ENCODE measurements around the gene ZNRD2. TPM values are rescaled to one million over a fixed set of nuclear protein-coding genes. Genes with fewer than 3 reads are reported as not detected.

The ZNRD2 gene
- total RNA-seq, 2 experiments from 2014 or later, result 50.7 to 56.4 TPM

DNA sequence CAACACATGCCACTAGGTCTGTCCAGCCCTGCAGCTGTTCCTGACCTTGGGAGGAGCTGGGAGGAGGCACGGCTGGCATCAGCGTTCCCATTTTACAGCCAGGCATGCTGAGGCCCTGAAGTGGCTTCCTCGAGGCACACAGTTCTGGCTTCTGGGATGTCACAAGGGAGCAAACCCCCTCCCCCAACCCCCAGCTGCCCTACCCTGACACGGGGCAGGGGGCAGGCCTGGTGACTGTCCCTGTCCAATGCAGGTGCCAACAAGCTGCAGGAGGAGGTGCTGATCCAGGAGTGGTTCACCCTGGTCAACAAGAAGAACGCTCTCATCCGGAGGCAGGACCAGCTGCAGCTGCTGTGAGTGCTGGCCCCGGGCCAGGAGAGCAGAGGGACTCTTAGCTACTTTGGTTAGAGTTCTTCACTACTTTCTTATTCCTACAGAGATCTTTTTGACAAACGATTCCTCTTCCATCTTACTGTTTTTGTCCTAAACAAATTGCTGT, 20.0 kb downstream of the ZNRD2 start:
- H3K4me3 Mint-ChIP-seq, result no peak overlapping the region
- no peak overlapping the region for H3K27ac Mint-ChIP-seq
- H3K9me3 Mint-ChIP-seq (ENCODE audit: low read depth), result no peaks in the 10 kb centered on the region
- POLR2A ChIA-PET, result interaction anchor here (0.6 kb wide), 1 partner anchor 828 kb away, joined by 3 read pairs; no protein-coding TSS in a partner anchor
- no peaks in the 10 kb centered on the region for H3K27me3 Mint-ChIP-seq
- no peak for DNase-seq
- intact Hi-C loops (cut with DNase I, micrococcal nuclease), result no loop called here
- H3K36me3 Mint-ChIP-seq (ENCODE audit: low read depth), result peaks cover 27% of the 10 kb centered on the region
- peaks cover 40% of the 10 kb centered on the region for H3K4me1 Mint-ChIP-seq
- no peak for ATAC-seq
- CTCF ChIA-PET, result interaction anchor here (0.6 to 5.0 kb wide), 3 partner anchors 25 to 50 kb away, joined by 4 to 49 read pairs (median 6); no protein-coding TSS in a partner anchor

DNA sequence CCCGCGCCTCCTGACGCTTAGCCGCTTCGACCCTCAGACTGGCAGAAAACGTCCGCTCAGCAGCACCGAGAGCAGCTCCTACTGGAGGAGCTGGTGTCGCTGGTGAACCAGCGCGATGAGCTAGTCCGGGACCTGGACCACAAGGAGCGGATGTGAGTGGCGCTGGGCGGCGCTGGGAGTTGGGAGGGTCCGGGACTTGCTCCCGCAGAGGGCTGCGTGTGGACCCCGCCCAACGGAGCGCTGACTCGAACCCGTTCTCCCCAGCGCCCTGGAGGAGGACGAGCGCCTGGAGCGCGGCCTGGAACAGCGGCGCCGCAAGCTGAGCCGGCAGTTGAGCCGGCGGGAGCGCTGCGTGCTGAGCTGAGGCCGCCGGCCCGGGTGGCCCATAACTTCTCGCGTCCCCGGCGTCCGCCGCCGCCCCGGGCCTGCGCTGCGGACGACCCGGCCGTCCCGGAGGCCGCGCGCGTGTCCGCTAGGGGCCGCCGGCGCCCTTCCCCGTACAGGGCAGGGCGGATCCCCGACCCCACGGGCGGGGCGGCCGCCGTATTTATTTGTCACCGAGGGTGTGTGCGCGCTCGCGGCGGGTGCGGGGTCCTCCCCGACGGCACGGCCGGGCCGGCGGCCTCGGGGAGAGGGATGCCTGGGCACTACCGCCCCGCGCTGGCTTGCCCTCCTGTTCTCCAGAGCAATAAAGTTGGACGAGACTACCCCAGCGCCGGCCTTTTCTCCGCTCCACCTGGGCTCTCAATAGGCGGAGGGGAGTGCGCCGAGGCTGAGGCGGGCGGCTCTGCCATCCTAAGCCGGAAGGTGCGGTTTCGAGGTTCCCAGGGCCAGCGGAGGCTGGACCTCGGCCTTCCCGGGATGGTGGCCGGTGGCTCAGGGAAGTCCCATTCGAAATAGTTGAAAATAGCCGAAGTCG, 21.9 kb downstream of the ZNRD2 start:
- ATAC-seq, result no peak
- Mint-ChIP-seq H3K9me3 (ENCODE audit: low read depth) (no peaks in the 10 kb centered on the region), H3K4me1 (peaks cover 33% of the 10 kb centered on the region), H3K36me3 (ENCODE audit: low read depth) (peaks cover 18% of the 10 kb centered on the region), H3K27ac (no peak overlapping the region), H3K27me3 (no peaks in the 10 kb centered on the region), H3K4me3 (no peak overlapping the region)
- intact Hi-C loops (cut with DNase I, micrococcal nuclease), result no loop called here
- POLR2A ChIA-PET, result no interaction called here
- DNase-seq, result no peak
- CTCF ChIA-PET, result interaction anchor here (0.7 to 2.4 kb wide), 8 partner anchors 8 to 51 kb away, joined by 3 to 13 read pairs (median 4); partner anchors contain the start of genes EHBP1L1, PCNX3 and ZNRD2

DNA sequence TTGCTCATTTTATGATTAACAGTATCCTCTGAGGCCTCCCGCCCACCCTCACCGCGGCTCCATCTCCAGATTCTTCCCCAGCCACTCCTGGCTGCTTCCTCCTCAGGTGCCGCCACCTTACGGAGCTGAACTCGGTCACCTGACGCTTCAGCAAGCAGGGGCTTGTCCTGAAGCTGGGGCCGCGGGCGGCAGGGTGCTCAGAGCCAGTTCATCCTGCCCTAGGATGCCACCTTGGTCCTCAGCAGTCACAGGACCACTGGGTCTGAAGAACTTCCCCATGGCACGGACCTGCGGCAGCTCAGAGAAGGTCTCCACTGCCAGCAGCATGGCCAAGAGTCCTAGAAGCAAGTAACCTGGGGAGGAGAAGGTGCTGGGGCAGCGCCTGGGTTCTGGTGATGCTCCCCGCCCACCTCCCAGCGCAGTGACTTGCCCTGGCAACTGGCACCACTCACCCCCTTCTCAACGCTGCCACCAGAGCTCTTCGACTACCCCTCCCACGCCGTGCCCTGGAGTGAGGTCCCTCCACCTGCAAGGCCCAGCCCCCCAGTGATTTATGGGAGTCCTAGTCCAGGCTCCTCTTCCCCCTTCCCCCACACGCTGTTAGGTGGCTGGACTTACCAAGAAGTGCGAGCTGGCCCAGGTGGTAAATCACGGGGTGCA, 22.7 kb downstream of the ZNRD2 start:
- ChIA-PET POLR2A (interaction anchor here (0.7 to 1.4 kb wide), 4 partner anchors 8 to 206 kb away, joined by 3 to 4 read pairs (median 3); partner anchors contain the start of gene FAM89B), CTCF (interaction anchor here (0.6 to 2.4 kb wide), 12 partner anchors 8 to 258 kb away, joined by 3 to 13 read pairs (median 4); partner anchors contain the start of genes EHBP1L1, PCNX3 and ZNRD2)
- H3K4me3 Mint-ChIP-seq, result no peak overlapping the region

DNA sequence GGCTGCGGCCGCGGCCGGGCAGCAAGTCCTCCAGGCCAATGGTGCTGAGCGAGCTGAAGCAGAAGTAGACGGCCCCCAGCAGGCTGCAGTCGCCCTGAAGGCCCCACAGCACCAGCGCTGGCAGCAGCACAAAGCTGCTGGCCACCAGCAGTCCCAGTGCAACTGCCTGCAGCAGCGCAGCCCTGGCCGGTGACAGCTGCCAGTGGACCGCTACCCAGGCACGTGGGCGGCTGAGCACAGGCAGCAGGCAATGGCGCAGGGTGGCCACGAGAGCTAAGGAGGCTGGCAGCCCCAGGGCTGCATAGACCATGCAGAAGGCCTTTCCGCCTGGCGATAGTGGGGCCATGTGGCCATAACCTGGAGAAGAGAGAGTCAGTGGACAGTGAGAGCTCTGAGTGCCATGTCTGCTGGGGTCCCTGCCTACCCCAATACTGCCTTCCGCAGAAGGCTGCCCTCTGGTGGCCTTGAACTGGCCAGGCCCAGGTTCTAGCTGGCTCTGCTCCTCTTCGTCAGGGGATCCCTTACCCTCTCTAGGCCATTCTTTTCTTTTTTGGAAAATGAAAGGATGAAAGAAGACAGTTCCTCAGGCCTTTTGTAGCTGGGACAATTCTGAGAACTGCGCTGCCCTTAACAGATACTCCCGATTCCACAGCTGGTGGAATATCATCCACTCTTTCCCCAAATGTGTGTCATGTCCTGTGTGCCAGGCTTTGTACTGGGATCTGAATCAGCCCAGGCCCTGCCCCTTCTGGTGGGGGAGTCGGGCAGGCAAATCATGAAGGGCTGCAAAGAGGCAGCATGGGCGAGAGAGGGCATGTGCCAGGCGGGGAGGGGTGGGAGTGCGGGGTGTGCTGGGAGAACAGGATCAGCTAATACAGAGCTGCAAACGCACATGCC, 23.5 kb downstream of the ZNRD2 start:
- DNase-seq (peak; percentile 66), ATAC-seq (peak; percentile 39)
- ChIA-PET POLR2A (interaction anchor here (0.6 to 1.4 kb wide), 5 partner anchors 8 to 264 kb away, joined by 3 to 4 read pairs (median 3); partner anchors contain the start of genes CFL1 and FAM89B), CTCF (interaction anchor here (0.6 to 2.4 kb wide), 19 partner anchors 9 to 380 kb away, joined by 3 to 13 read pairs (median 4); partner anchors contain the start of genes EHBP1L1, FAM89B, PCNX3 and ZNRD2)
- Mint-ChIP-seq H3K27ac (no peak overlapping the region), H3K4me1 (peaks cover 17% of the 10 kb centered on the region), H3K36me3 (ENCODE audit: low read depth) (peaks cover 10% of the 10 kb centered on the region), H3K4me3 (no peak overlapping the region), H3K27me3 (no peaks in the 10 kb centered on the region), H3K9me3 (ENCODE audit: low read depth) (no peaks in the 10 kb centered on the region)
- intact Hi-C loops (cut with DNase I, micrococcal nuclease), result loop anchor here in 1 of 2 experiments (2.0 kb wide), 1 partner anchor 19 kb away; no protein-coding TSS in a partner anchor

More for the DNA sequence above, 22.7 kb downstream of the ZNRD2 start:
- Mint-ChIP-seq H3K4me1 (peaks cover 25% of the 10 kb centered on the region), H3K27me3 (no peaks in the 10 kb centered on the region), H3K36me3 (ENCODE audit: low read depth) (peaks cover 12% of the 10 kb centered on the region), H3K9me3 (ENCODE audit: low read depth) (no peaks in the 10 kb centered on the region), H3K27ac (no peak overlapping the region)
- DNase-seq (no peak), ATAC-seq (no peak)
- intact Hi-C loops (cut with DNase I, micrococcal nuclease), result no loop called here

DNA sequence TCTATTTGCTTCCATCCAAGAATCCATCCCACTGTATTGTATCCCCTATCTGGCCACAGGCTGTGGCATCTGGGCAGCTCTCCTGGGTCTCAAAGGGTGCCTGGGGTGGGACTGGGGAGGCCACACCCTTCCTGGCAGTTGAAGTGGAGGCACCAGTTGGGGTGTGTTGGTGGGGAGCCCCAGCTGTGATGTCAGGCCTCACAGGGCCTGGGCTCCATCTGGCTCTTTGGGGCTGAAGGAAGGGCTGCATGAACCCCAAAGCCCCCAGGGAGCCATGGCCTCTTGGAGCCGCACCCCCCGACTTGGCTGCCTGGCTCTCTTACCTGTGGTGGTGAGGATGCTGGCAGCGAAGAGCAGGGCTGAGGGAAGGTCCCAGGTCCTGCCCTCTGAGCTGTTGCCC, 24.9 kb downstream of the ZNRD2 start:
- ATAC-seq (peak; percentile 10), DNase-seq (no peak)
- Mint-ChIP-seq H3K36me3 (ENCODE audit: low read depth) (peaks cover 15% of the 10 kb centered on the region), H3K27me3 (no peaks in the 10 kb centered on the region), H3K27ac (no peak overlapping the region), H3K4me3 (no peak overlapping the region), H3K4me1 (peaks cover 9% of the 10 kb centered on the region), H3K9me3 (ENCODE audit: low read depth) (no peaks in the 10 kb centered on the region)
- CTCF ChIA-PET, result interaction anchor here (0.6 to 1.7 kb wide), 5 partner anchors 24 to 318 kb away, joined by 3 to 7 read pairs (median 3); partner anchors contain the start of gene ZNRD2
- intact Hi-C loops (cut with DNase I, micrococcal nuclease), result loop anchor here in 1 of 2 experiments (2.0 kb wide), 1 partner anchor 18 kb away; no protein-coding TSS in a partner anchor
- POLR2A ChIA-PET, result no interaction called here

- POLR2A ChIA-PET, result no interaction called here
- intact Hi-C loops (cut with DNase I, micrococcal nuclease), result loop anchor here in 1 of 2 experiments (2.0 kb wide), 1 partner anchor 17 kb away; no protein-coding TSS in a partner anchor
- no peak for ATAC-seq
Observed at GRCh38 chr11:65595543-65596281, 25.4 kb downstream of the ZNRD2 start, which contains the start of gene KCNK7. Gene KCNK7 (minus strand): TSS chr11:65595800. CDS start chr11:65595772, 28 bp downstream.

GRCh38 chr11:65596520-65596919, 26.2 kb downstream of the ZNRD2 start:
- intact Hi-C loops (cut with DNase I, micrococcal nuclease), result no loop called here
- H3K27ac Mint-ChIP-seq, result no peak overlapping the region
- H3K4me1 Mint-ChIP-seq, result peaks cover 9% of the 10 kb centered on the region
- DNase-seq, result no peak
- H3K4me3 Mint-ChIP-seq, result no peak overlapping the region
- H3K36me3 Mint-ChIP-seq (ENCODE audit: low read depth), result peaks cover 10% of the 10 kb centered on the region
- CTCF ChIA-PET, result no interaction called here
- POLR2A ChIA-PET, result no interaction called here
- ATAC-seq, result no peak
- no peaks in the 10 kb centered on the region for H3K27me3 Mint-ChIP-seq
- no peaks in the 10 kb centered on the region for H3K9me3 Mint-ChIP-seq (ENCODE audit: low read depth)

More at GRCh38 chr11:65595543-65596281, 25.4 kb downstream of the ZNRD2 start, which contains the start of gene KCNK7:
- H3K9me3 Mint-ChIP-seq (ENCODE audit: low read depth), result no peaks in the 10 kb centered on the region
- no peak within 1 kb of the TSS for H3K4me3 Mint-ChIP-seq
- no peak within 1 kb of the TSS for H3K27ac Mint-ChIP-seq
- H3K27me3 Mint-ChIP-seq, result no peaks in the 10 kb centered on the region
- H3K36me3 Mint-ChIP-seq (ENCODE audit: low read depth), result peaks cover 10% of the 10 kb centered on the region
- no peak for DNase-seq
- H3K4me1 Mint-ChIP-seq, result peaks cover 9% of the 10 kb centered on the region
- CTCF ChIA-PET, result interaction anchor here (0.6 to 1.6 kb wide), 3 partner anchors 55 to 317 kb away, joined by 3 to 5 read pairs (median 3); no protein-coding TSS in a partner anchor

- CTCF ChIA-PET, result interaction anchor here (0.7 to 1.2 kb wide), 2 partner anchors 12 to 15 kb away, joined by 3 to 4 read pairs; no protein-coding TSS in a partner anchor
- POLR2A ChIA-PET, result no interaction called here
- Mint-ChIP-seq H3K9me3 (ENCODE audit: low read depth) (no peaks in the 10 kb centered on the region), H3K4me1 (peaks cover 9% of the 10 kb centered on the region), H3K36me3 (ENCODE audit: low read depth) (peaks cover 9% of the 10 kb centered on the region), H3K27me3 (no peaks in the 10 kb centered on the region), H3K4me3 (no peak overlapping the region), H3K27ac (no peak overlapping the region)
- DNase-seq, result no peak
- no peak for ATAC-seq
- intact Hi-C loops (cut with DNase I, micrococcal nuclease), result no loop called here
Observed at GRCh38 chr11:65598258-65598699, 28.0 kb downstream of the ZNRD2 start.

- ChIA-PET POLR2A (no interaction called here), CTCF (no interaction called here)
- peaks cover 15% of the 10 kb centered on the region for H3K36me3 Mint-ChIP-seq (ENCODE audit: low read depth)
- H3K9me3 Mint-ChIP-seq (ENCODE audit: low read depth), result no peaks in the 10 kb centered on the region
- DNase-seq, result no peak
- intact Hi-C loops (cut with DNase I, micrococcal nuclease), result no loop called here
- H3K4me1 Mint-ChIP-seq, result peaks cover 9% of the 10 kb centered on the region
- no peak overlapping the region for H3K4me3 Mint-ChIP-seq
- H3K27ac Mint-ChIP-seq, result no peak overlapping the region
- no peak for ATAC-seq
- H3K27me3 Mint-ChIP-seq, result no peaks in the 10 kb centered on the region
Observed at GRCh38 chr11:65599216-65599954, 29.1 kb downstream of the ZNRD2 start.

Measured in activated CD4-positive, alpha-beta T cell treated with anti-CD3 and anti-CD28 coated beads for 36 hours (primary cell).